ENCODE results near the gene CYP27B1. TPM values are rescaled to one million over a fixed set of nuclear protein-coding genes. Genes with fewer than 3 reads are reported as not detected.

The CYP27B1 gene
- total and polyA plus RNA-seq, 2 experiments from 2014 or later: 0.33 to 1.3 TPM

DNA sequence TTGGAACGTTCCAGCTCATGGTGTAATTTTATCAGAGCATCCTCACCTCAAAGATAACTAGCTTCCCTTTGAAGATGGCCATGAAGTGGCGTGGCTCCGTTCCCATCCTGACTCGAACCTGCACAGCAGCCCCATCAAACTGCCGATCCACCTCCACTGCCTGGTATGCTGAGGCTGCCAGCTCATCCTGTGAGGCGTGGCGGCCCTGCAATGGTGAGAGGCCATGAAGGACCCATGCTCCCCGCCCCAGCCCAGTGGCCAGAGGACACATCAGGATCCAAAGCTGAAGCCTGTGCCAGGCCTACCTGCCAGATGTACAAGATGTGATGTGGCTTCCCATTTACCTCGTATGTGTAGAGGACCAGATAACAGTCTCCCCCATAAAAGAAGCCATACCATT, 40.4 kb upstream of the CYP27B1 start:
- no peaks in the 10 kb centered on the region for H3K4me1 ChIP-seq (ENCODE audit: low read depth)
- H3K36me3 ChIP-seq: peaks cover 26% of the 10 kb centered on the region
- no peak overlapping the region for H3K4me3 ChIP-seq
- TF ChIP-seq, protein P1, sequence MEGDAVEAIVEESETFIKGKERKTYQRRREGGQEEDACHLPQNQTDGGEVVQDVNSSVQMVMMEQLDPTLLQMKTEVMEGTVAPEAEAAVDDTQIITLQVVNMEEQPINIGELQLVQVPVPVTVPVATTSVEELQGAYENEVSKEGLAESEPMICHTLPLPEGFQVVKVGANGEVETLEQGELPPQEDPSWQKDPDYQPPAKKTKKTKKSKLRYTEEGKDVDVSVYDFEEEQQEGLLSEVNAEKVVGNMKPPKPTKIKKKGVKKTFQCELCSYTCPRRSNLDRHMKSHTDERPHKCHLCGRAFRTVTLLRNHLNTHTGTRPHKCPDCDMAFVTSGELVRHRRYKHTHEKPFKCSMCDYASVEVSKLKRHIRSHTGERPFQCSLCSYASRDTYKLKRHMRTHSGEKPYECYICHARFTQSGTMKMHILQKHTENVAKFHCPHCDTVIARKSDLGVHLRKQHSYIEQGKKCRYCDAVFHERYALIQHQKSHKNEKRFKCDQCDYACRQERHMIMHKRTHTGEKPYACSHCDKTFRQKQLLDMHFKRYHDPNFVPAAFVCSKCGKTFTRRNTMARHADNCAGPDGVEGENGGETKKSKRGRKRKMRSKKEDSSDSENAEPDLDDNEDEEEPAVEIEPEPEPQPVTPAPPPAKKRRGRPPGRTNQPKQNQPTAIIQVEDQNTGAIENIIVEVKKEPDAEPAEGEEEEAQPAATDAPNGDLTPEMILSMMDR (IDR thresholded peaks at IDR 0.05; ENCODE audit: low read depth, low read length): no peak
- DNase-seq (ENCODE audit: low read depth in 1 of 2, low spot score in 1 of 2): no peak
- no peak overlapping the region for H3K27ac ChIP-seq
- H3K27me3 ChIP-seq: no peaks in the 10 kb centered on the region
- H3K9me3 ChIP-seq (ENCODE audit: low read depth): no peaks in the 10 kb centered on the region

DNA sequence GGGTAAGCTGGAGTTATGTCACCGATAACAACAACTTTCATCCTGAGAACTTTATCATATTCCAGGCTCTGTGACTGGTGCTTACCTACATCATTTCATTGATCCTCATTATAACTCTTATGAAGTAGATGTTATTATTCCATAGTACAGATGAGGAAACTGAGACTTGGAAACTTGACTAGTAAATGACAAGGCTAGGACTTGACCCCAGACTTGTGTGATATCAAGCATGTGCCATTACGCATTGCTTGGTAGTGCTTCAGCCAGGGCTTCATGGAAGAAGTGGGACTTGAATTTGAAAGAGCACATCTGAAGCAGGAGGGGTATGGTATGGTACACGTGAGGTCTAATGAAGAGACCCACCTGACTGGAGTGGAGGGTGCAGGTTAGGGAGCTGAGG, 39.8 kb upstream of the CYP27B1 start:
- no peak for DNase-seq (ENCODE audit: low read depth in 1 of 2, low spot score in 1 of 2)
- TF ChIP-seq, protein P1 (IDR thresholded peaks at IDR 0.05; ENCODE audit: low read depth, low read length): no peak
- Histone ChIP-seq H3K27ac (no peak overlapping the region), H3K4me3 (no peak overlapping the region), H3K27me3 (no peaks in the 10 kb centered on the region), H3K9me3 (ENCODE audit: low read depth) (no peaks in the 10 kb centered on the region), H3K4me1 (ENCODE audit: low read depth) (no peaks in the 10 kb centered on the region), H3K36me3 (peaks cover 31% of the 10 kb centered on the region)

DNA sequence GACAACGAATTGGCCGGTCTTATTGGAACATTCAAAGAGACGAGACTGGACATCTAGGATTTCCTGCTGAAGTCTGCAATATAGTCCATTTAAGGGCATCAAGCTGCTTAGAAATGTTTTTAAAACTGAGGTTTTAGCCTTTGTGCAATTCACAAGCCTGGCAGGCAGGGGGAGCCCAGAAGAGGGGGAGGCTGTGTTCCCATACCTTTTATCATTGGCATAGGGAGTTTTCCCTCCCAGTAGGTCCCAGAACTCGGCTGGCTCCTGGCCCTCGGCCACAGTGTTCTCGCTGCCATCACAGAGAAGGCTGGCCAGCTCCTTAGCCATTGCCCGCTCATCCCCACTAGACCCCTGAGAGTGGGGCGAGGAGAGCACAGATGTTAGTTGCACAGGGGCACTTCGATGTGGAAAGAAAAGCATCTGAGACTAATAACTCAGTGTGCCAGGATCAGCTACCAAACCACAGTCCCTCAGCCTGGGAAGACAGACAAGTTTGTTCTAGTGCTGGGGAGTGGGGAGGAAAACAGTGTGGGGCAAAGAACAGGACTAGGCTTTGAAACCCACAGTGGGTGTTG, 36.5 kb upstream of the CYP27B1 start:
- no peaks in the 10 kb centered on the region for H3K9me3 ChIP-seq (ENCODE audit: low read depth)
- DNase-seq (ENCODE audit: low read depth in 1 of 2, low spot score in 1 of 2): peak; percentile 50 to 65
- no peak overlapping the region for H3K4me3 ChIP-seq
- no peak overlapping the region for H3K27ac ChIP-seq
- H3K36me3 ChIP-seq: peaks cover 34% of the 10 kb centered on the region
- H3K27me3 ChIP-seq: no peaks in the 10 kb centered on the region
- TF ChIP-seq, protein P1 (IDR thresholded peaks at IDR 0.05; ENCODE audit: low read depth, low read length): peak; percentile 83
- no peaks in the 10 kb centered on the region for H3K4me1 ChIP-seq (ENCODE audit: low read depth)

DNA sequence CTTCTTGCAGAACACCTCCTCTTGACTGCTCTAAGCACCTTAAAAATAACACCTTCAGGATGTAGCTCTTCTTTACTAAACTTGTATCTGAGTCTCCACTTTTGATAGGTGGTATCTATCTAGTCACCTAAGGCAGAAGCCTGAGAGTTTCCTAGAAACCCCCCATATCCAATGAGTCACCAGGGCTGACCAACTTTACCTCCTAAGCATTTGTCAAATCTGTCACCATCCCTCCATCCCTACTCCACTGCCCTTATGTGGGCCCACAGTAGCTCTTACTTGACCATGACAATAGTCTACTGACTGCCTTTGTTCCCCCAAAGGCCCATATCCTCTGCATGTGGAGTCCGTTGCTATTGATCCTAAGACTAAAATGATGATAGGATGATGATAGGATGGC, 35.7 kb upstream of the CYP27B1 start:
- H3K27me3 ChIP-seq: no peaks in the 10 kb centered on the region
- H3K4me3 ChIP-seq: no peak overlapping the region
- H3K27ac ChIP-seq: no peak overlapping the region
- TF ChIP-seq, protein P1 (IDR thresholded peaks at IDR 0.05; ENCODE audit: low read depth, low read length): no peak
- H3K36me3 ChIP-seq: peaks cover 36% of the 10 kb centered on the region
- H3K4me1 ChIP-seq (ENCODE audit: low read depth): no peaks in the 10 kb centered on the region
- DNase-seq (ENCODE audit: low read depth in 1 of 2, low spot score in 1 of 2): no peak
- H3K9me3 ChIP-seq (ENCODE audit: low read depth): no peaks in the 10 kb centered on the region

DNA sequence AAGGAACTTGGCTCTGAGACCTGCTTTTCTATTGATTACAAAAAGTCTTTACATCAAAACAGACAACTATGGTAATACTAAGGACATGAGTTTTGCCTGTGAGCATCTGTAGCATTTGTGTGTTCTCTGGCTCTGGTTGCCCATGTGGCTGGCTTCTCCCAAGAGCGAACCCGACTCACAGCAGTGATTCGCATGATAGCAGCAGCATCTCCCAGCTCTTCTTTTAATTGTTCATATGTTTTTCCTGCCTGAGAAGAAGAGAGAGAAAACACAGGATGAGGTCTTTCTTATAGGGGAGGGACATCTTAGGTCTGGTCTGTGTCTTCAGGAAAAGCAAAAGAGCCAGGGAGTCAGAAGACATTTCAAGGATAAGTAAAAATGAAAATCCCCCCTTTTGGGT, 34.1 kb upstream of the CYP27B1 start:
- no peak overlapping the region for H3K4me3 ChIP-seq
- DNase-seq (ENCODE audit: low read depth in 1 of 2, low spot score in 1 of 2): no peak
- H3K9me3 ChIP-seq (ENCODE audit: low read depth): no peaks in the 10 kb centered on the region
- no peak overlapping the region for H3K27ac ChIP-seq
- peaks cover 41% of the 10 kb centered on the region for H3K36me3 ChIP-seq
- no peaks in the 10 kb centered on the region for H3K27me3 ChIP-seq
- TF ChIP-seq, protein P1 (IDR thresholded peaks at IDR 0.05; ENCODE audit: low read depth, low read length): no peak
- no peaks in the 10 kb centered on the region for H3K4me1 ChIP-seq (ENCODE audit: low read depth)
